D721Med (cell line): ENCODE measurements around the gene CMIP.

Experiments used
- DNase-seq: peaks from one replicate; pipeline ENCODE4 v3.0.0; 2011; ENCODE audit warnings: low spot score; ENCODE audit not compliant: insufficient read length
- FAIRE-seq: peaks from 2 replicates; lab custom pipeline; 2011; peaks lifted over from hg19 to GRCh38; lab: Jason Lieb, UNC
- CTCF ChIP-seq: IDR thresholded peaks from 2 replicates; pipeline ENCODE4 v1.5.1; 2012; ENCODE audit warnings: mild to moderate bottlenecking, control low read depth; ENCODE audit not compliant: insufficient read depth; ENCODE audit errors: missing control alignments

The CMIP gene

GRCh38 chr16:81728435-81728834, 283.8 kb downstream of the CMIP start:
- no peak for FAIRE-seq
- DNase-seq: no peak
- no peak for TF ChIP-seq CTCF

- FAIRE-seq (no peak), DNase-seq (no peak)
- no peak for TF ChIP-seq CTCF
These were observed 284.8 kb downstream of the CMIP start for GRCh38 chr16:81729451-81729850.

- TF ChIP-seq CTCF: peak; percentile 15
- FAIRE-seq (no peak), DNase-seq (peak; percentile 62)
These were observed 285.8 kb downstream of the CMIP start for GRCh38 chr16:81730090-81731051.

- FAIRE-seq (no peak), DNase-seq (no peak)
- no peak for TF ChIP-seq CTCF
These were observed 287.0 kb downstream of the CMIP start for GRCh38 chr16:81731649-81732048.

GRCh38 chr16:81732699-81733098, 288.1 kb downstream of the CMIP start:
- FAIRE-seq: no peak
- no peak for TF ChIP-seq CTCF
- no peak for DNase-seq

- FAIRE-seq (no peak), DNase-seq (no peak)
- TF ChIP-seq CTCF: no peak
These were observed 288.7 kb downstream of the CMIP start for GRCh38 chr16:81733295-81733694.

GRCh38 chr16:81734632-81735434, 290.2 kb downstream of the CMIP start:
- DNase-seq (no peak), FAIRE-seq (no peak)
- TF ChIP-seq CTCF: no peak
